HG02678 (cell line): Measurements from ENCODE around the gene PRSS1.
"Not testable (repeated sequence)": the region's sequence is repeated elsewhere in the genome, so short reads cannot be mapped to it uniquely, and the experiment has no call there.

Experiments
- ATAC-seq: cut with Tn5 transposase; IDR thresholded peaks from one replicate; pipeline ENCODE4 v1.9.1; 2021; ENCODE audit warnings: mild to moderate bottlenecking, moderate library complexity; ENCODE audit not compliant: unreplicated experiment

Gene PRSS1

DNA sequence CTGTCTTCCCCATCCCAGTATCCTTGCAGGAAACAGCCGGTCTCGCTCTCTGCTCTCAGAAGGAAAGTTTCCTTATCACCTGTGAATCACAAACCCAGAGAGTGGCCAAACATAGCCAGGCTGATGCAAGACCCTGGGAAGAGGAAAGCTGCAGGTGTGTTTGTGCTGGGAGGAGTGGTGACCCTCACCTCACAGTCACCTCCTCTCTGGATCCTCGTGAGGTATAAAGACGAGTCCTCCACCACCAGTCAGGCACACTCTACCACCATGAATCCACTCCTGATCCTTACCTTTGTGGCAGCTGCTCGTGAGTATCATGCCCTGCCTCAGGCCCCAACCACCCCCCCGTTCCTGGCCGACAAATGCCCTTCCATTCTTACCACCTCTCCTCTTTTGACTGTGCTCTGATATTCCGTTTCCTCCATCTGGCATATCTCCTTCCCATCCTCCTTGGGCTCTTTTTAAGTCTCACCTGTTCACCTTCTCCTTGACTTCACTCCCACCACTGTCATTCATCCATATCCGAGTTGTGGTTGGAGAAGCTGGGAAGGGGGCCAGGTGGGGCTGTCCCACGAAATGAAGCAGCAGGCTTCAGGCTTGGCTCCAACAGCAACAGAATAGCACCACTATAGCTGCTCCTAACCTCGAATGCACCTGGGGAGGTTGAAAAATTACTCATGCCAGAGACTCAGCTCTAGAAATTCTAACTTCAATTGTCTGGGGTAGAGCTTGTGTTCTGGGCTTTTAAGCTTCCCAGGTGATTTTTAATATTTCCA, at the start of gene PRSS1:
Gene PRSS1, plus strand, starts transcription at position 255 of the 776 bp plus-strand sequence. Its CDS starts 13 bp downstream, at position 268.
- ATAC-seq, result no peak

DNA sequence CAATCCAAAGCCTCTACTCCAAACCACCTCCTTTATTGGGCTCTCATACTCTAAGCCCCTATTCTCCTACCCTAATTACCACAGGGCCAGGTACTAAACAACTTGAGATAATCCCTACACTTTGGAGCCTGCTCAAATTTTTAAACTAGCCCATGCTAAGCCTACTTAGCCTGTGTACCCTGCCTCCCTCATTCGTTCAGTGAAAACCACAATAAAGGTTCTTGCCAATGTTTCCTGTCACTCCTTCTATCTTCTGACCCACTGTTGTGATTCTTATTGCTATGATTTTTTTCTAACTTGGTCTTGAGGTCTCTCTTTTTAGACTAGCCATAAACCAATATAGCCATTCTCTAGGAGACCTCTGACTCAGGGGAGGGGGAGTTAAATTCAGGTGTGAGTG, 48.3 kb upstream of the PRSS1 start:
- ATAC-seq, result not testable (repeated sequence)

DNA sequence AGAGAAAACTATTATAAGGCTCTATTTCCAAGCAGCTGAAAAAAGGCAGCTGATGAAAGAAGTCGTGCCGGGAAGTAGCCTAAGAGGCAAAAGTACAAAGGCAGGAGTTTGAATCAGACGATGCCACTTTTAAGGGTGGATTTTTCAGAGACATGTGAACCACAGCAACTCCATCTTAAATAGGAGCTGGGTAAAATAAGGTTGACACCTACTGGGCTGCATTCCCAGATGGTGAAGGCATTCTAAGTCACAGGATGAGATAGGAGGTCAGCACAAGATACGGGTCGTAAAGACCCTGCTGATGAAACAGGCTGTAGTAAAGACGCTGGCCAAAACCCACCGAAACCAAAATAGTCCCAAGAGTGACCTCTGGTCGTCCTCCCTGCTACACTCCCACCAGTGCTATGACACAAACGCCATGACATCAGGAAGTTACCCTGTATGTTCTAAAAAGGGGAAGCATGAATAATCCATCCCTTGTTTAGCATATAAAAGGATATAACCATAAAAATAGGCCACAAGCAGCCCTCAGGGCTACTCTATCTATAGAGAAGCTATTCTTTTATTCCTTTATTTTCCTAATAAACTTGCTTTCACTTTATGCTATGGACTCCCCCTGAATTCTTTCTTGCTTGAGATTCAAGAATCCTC, 45.5 kb upstream of the PRSS1 start:
- no peak for ATAC-seq

DNA sequence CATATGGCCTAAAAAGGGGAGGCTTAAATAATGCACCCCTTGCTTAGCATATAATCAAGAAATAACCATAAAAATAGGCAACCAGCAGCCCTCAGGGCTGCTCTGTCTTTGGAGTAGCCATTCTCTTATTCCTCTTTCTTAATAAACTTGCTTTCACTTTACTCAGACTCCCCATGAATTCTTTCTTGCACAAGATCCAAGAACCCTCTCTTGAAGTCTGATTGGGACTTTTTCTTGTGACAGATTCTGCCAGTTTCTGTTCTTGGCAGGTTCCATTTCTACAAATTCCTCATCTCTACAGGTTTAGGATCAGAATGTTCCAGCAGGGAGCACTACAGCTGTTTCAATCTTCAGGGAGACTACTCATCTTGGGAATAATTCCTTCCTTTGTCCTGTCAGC, 40.5 kb upstream of the PRSS1 start:
- ATAC-seq, result not testable (repeated sequence)

DNA sequence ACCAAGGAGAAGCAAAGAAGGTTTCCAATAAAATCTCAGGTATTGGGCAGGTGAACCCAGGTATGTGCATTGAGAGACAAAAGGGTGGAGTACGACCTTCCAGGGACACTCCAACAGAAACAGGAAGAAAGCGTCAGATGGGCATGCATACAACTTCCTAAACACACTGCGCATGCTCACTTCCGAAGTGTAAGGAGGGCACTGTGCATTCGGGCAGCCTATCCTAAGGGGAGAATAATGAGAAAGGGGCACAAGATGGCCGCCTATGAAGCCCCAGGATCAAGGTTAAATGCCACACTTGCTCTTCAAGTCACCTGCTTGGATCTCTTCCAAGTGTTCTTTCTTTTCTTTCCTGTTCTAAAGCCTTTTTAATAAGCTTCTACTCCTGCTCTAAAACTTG, 39.4 kb upstream of the PRSS1 start:
- ATAC-seq, result no peak

DNA sequence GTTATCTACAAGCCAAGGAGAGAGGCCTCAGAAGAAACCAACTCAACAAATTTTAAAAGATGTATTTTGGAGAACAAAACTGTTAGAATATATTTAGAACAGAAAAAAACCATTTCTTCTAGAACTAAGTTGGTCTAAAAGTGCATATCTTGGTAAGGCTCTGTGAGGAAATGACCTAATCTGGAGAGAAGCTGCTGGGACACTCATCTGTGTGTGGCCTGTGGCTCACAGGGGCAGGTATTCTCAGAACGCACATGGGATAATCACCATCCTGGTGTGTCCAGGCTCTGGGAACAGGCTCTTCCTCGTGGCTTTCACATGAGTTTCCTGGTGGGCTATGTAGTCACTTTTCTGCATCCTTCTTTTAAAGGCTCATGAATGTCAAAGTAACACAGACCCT, 38.1 kb upstream of the PRSS1 start:
- ATAC-seq, result no peak

DNA sequence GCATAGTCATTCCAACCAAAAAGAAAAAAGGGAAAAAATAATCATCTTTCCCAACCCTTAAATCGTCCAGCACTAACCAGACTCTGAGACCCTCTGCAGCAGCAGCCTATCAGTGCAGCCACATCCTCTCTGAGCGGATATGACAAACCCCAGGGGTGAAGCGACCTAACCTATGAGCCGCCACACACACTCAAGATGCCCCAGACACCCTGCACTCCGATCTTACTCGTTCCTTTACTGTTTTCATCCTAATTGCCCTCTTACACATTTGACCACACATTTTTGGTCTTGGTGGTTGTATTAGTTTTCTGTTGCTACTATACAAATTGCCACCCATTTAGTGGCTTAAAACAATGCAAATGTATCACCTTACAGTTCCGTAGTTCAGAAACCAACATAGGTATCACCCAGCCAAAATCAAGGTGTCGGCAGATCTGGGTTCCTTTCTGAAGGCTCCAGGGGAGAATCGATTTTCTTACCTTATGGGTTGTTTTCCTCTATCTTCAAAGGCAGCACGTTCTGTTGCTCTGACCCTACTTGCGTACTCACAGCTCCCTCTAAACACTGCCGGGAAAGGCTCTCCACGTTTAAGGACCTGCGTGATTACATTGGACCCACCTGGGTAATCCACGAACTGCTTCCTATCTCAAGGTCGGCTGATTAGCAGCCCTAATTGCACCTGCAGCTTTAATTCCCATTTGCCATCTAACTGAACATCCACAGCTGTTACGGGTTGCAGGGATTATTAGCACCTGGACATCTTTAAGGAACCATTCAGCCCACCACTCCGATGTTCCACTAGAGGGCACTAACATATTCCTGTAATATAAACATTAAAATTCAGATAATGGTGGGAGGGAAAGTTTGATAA, 37.3 kb upstream of the PRSS1 start:
- peak; percentile 56 for ATAC-seq

DNA sequence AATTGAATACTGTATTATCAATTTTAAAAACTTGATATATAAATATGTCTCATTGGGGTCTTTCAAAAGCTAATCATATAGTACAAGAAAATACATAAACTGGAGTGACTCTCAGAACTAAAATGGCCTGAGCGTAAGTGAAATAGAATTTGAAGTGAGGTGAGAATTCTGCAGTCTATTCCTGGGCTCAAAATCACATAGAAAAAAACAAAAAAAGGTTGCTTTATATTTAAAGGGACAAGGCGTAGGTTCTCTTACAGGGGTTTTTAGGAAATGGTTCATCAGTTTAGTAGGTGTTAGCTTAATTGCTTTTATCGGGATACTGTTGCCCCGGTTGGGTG, 36.7 kb upstream of the PRSS1 start:
- no peak for ATAC-seq

DNA sequence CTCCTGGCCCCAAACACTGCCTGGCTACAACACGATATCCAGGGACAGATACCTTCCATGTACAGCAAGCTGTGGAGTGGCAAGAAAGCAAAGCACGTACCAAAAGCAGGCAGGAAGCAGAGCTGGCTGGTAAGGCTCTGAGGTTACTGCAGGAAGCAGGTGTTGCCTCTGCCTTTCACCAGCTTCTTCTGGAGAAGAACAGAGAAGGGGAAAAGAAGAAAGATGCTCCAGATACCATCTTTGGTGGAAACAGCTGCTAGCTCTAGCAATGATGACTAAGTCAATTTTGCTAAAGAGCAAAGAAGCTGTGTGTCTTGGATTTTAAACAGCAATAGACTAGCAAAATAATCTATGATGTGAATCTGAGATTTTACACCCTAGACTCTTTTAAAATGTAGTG, 34.9 kb upstream of the PRSS1 start:
- ATAC-seq, result peak; percentile 45

DNA sequence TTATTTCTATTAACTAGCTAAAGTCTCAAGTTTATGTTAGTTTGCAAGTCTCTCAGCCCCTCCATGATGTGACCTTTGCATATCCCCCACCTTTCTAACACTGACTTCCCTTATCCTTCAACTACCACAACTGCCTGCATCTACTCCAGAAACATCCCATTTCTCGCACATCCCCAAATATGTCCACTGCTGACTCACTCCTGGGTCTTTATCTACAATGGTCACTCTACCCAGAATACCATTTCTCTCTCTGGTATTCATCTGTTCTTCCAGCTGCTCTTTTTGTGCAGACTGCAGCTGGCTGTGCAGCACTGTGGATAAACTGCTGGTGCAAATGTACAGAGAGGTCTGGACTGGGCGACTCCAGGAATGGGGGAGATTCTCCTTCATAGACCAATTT, 32.7 kb upstream of the PRSS1 start:
- no peak for ATAC-seq

DNA sequence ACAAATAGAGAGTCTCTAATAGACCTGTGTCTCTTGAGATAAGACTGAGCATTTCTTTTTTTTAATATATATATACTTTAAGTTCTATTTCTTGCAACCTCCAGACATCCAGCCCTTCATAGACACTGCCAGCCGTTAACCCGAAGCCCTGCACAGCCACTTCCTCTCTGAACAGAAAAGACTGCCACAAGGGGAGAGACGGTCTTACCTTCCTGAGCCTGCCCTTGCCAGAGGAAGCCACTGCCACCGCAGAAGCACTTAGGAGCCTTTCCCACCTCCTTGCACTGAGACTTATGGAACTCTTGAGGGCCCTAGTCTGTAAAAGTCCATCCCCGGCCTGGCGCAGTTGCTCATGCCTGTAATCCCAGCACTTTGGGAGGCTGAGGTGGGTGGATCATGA, 31.8 kb upstream of the PRSS1 start:
- ATAC-seq, result no peak

DNA sequence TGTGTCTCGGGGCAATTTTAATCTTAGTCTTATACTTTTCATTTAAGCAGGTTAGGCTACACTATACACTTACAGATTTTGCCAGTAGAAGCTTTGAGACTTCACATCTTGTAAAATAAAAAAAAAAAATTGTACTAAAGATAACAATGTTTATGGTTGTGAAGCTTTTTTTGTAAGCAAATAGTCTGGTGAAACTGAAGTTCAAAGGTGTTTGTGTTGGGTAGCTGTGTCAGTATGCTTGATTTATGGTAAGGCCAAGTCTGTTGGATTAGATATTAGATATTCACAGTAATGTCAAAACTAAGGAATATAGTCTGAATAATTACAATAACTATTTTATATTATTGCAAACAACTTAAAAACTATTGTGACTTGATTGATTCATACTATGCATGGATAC, 31.0 kb upstream of the PRSS1 start:
- no peak for ATAC-seq

DNA sequence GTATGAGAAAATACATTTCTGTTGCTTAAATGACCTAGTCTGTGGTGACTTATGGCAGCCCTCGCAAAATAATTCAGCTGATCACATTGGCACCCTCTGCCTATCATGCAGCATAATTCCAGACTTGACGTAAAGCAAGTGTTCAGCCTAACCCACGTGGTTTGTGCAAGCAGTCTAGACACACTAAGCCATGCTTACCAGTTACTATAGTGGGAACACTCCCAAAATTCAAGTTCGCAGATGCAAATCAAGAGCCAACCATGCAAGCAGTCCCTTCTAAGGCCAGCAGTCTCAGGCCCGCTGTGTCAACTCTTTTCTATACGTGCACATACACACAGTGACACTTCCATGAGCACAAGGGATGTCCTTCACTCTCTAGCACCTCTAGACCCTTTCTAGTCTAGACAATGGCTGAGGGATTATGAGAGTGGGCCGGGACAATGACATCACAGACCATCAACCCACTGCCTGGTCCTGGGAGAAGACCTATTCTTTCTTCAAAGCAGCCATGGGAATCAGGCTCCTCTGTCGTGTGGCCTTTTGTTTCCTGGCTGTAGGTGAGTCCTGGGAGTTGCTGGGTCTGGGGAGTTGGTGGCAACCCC, 29.0 kb upstream of the PRSS1 start:
- no peak for ATAC-seq

DNA sequence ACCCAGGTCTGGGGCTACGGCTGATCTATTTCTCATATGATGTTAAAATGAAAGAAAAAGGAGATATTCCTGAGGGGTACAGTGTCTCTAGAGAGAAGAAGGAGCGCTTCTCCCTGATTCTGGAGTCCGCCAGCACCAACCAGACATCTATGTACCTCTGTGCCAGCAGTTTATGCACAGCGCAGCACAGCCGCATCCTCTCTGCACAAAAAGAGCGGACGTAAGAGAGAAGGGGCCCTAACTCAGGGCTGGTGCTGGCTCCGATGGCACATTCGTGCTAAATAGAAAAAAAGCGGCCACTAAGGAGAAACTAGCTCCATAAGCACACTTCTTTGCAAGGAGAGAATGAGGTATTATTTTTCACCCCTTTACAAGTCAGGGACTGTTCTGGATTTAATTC, 28.3 kb upstream of the PRSS1 start:
- no peak for ATAC-seq

DNA sequence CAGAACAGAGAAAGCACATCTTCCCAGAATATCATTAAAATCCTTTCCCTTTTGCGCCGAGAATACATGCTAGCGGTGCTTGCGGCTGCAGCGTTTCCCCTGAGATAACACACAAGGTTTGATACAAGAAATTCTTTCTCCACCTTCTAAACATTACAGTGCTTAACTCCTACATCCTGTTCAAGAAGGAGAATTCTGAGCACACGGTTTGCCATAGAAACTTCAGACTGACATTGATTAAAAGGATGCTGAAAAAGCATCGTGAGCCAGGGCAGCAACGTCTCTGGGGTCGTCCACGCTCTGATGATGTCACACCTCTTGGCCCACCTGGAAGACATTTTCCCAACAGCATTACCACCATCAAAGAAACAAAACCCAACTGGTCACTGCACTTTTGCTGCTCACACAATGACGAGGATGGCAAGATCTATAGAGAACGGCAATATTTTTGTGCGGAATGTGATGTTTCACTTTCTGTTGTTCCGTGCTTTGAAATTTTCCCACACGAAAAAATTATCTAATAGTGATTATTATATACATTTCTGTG, 27.0 kb upstream of the PRSS1 start:
- ATAC-seq, result no peak

DNA sequence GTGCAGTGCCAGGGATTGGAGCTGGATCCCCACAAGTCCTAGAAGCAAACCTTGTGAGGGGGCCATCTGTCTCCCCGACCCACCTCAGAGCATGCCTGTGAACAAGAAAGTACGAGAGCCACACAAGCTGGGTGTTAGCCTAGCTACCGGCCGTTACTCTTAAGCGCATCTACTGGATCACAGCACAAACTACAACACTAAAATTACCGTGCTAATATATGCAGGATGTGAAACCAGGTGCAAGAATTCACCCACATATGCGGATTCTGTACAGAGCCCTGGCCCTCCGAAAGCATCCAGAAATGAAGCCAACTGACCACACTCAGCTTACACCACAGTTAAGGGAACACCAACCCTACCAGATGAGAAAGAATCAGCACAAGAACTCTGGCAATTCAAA, 16.0 kb upstream of the PRSS1 start:
- ATAC-seq, result peak; percentile 82

DNA sequence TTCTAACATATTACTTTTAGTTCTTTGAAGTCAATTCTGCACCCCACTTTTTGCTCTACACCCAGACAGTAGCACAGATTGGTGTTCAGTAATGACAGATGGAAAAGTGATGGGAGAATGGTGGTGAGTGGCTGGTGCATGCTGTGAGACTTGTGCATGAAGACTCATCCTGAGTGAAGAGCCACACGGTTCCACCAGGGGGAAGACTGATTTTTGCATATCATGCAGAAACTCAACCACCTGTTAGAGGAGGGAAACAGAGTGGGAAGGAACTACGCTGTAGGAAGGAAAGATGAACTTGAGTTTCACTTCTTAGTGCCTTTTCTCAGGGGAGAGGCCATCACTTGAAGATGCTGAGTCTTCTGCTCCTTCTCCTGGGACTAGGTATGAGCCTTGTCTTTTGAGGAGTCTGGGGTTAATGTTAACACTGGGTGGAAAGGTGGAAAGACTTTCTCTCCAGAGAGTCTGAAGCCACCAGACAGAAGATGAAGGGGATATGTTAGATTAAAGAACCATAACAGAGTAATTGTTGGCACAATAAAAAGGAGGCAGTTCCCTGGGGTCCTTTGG, 9.3 kb upstream of the PRSS1 start:
- peak; percentile 99 for ATAC-seq

DNA sequence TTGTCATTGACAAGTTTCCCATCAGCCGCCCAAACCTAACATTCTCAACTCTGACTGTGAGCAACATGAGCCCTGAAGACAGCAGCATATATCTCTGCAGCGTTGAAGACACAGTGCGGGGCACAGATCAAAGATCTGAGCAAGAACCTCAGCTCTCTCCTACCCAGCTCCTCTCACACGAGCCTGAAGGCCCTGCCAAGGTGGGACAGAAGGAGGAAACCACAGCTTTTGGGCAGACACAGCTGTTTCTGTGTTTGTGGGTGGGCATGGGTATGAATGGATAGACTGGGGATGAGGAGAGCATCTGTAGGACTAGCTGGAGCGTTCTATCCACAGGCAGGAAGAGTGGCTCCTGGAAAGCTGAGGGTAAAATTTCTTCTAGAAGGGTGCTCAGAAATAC, 8.5 kb upstream of the PRSS1 start:
- ATAC-seq, result no peak

DNA sequence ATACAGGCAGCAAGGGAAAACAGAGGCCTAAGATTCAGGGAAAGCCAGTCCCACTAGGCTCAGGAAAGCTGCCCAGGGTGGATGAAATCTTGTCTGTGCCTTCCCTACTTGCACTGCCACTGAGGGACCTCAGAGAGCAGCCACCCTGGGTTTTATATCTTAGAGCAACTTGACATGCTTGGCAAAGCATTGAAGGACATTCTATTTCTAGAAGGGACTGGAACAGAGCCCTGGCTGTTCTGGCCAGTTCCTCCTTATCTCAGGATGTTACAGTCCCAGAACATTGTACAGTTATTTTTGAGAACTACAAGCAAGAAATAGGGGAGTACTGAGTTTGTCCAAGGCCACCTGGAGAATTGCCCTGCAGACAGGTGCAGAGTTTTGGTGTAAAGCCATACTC, 7.3 kb upstream of the PRSS1 start:
- ATAC-seq, result not testable (repeated sequence)

DNA sequence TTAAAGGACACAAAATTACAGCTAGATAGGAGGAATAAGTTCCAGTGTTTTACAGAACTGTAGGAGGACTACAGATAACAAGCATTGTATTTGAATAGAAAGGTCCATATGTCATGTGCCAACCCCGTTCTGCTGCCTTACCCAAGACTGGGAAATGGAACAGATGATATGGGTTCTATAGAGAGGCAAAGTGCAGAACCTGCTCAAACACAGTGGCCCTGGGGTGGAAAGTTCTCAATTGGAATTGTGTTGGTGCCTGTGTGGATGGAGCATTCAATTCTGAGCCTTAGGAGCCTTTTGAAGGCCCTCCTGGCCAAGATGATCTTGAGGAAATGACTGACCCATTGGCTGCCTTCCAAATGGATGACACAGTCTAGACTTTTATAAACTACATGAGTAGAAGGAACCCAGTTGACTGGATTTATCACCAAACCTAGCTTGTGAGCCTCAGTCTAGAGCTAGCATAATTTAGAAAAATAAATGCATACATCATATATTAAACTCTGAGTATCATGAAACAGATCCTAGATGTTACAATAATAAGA, 4.1 kb upstream of the PRSS1 start:
- ATAC-seq, result no peak
